ENCODE data around the gene TAF11. TPM values are rescaled to one million over a fixed set of nuclear protein-coding genes. Genes with fewer than 3 reads are reported as not detected.

Gene TAF11
- total and polyA plus RNA-seq, 2 donors from 2014 or later, result 21.1 to 27.3 TPM

DNA sequence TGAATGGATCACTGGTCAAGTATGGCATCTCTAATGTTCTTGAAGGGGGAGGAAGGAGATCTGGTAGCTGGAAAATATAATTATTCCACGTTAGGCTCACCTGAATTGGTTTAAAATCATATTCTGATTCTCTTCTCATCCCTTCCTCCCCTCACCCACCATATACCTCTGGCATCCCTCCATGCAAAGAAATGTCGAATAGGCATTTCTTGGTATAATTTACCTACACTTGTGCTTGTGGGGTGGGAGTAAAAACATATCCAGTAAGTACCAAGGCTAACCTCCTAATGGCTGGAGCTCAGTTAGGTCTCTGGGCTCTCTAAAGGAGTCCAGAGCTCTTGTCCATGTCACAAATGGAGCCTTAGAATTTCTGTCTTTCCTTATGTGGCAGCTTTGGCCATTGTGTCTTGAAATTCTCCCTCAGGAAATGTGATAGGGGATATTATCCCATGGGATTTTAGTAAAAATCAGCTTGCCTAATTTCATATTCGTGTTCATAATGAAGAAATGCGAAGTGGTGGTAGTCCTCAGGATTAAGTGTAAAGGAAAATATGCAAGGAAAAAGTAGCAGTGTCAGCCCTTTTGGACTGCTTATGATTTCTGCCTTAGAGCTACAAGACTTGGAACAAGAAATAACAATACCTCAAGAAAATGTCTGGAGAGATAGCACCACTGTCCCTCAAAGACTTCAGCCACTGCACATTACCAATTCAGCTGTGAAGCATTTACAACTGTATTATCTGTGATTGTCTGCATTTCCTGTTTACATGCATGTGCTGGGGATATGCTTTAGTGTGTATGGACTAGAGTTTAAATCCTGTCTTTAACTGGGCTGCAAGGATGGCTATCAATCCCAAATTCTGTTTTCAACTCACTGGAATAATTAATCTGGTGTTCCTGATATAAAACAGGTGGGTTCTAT lies 12.3 kb downstream of the TAF11 start:
- TF ChIP-seq, protein P1, sequence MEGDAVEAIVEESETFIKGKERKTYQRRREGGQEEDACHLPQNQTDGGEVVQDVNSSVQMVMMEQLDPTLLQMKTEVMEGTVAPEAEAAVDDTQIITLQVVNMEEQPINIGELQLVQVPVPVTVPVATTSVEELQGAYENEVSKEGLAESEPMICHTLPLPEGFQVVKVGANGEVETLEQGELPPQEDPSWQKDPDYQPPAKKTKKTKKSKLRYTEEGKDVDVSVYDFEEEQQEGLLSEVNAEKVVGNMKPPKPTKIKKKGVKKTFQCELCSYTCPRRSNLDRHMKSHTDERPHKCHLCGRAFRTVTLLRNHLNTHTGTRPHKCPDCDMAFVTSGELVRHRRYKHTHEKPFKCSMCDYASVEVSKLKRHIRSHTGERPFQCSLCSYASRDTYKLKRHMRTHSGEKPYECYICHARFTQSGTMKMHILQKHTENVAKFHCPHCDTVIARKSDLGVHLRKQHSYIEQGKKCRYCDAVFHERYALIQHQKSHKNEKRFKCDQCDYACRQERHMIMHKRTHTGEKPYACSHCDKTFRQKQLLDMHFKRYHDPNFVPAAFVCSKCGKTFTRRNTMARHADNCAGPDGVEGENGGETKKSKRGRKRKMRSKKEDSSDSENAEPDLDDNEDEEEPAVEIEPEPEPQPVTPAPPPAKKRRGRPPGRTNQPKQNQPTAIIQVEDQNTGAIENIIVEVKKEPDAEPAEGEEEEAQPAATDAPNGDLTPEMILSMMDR (IDR thresholded peaks at IDR 0.05; ENCODE audit: borderline replicate concordance, extremely low read depth, insufficient read depth), result no peak

DNA sequence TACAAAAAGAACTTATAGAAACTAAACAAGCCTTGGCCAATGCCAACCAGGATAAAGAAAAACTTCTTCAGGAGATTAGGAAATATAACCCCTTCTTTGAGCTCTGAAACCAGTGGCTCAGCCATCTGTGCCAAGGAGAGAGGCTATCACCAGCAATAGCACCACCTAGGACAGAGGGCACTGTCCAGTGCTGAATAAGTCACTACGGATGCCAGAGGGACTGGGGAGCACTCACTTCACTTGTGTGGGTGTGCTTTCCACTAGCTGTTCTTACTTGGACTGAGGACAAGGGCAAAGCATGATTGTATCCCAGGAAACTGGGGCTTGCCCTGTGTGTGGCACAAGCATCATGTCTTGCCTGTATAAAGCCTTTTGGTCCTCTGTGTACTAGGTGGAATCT lies 15.5 kb downstream of the TAF11 start:
- Histone ChIP-seq H3K9ac (ENCODE audit: low read length in 3 of 3) (no peak overlapping the region), H3K4me1 (ENCODE audit: control insufficient read depth in 2 of 3, insufficient read depth in 2 of 3, low read depth in 1 of 3, low read length in 3 of 3) (no peaks in the 10 kb centered on the region), H3K27ac (ENCODE audit: low read depth in 2 of 2, low read length in 2 of 2) (no peak overlapping the region), H3K27me3 (ENCODE audit: control insufficient read depth, insufficient read depth, low read length) (no peaks in the 10 kb centered on the region), H3K36me3 (ENCODE audit: control insufficient read depth in 2 of 3, insufficient read depth in 3 of 3, low read length in 3 of 3) (peaks cover 8 to 37% (median 29%) of the 10 kb centered on the region in 3 donors), H3K4me3 (ENCODE audit: low read length in 3 of 3) (no peak overlapping the region), H3K9me3 (ENCODE audit: control insufficient read depth in 2 of 3, insufficient read depth in 1 of 3, low read length in 3 of 3) (no peaks in the 10 kb centered on the region)
- no peak for DNase-seq
- FAIRE-seq, result no peak
- intact Hi-C loops (cut with DNase I), result no loop called here
- TF ChIP-seq, protein P1 (IDR thresholded peaks at IDR 0.05; ENCODE audit: borderline replicate concordance, extremely low read depth, insufficient read depth), result no peak

More for the DNA sequence above, 12.3 kb downstream of the TAF11 start:
- H3K9me3 ChIP-seq (ENCODE audit: control insufficient read depth in 2 of 3, insufficient read depth in 1 of 3, low read length in 3 of 3), result no peaks in the 10 kb centered on the region
- no peak overlapping the region for H3K9ac ChIP-seq (ENCODE audit: low read length in 3 of 3)
- peaks cover 3 to 38% (median 34%) of the 10 kb centered on the region in 3 donors for H3K36me3 ChIP-seq (ENCODE audit: control insufficient read depth in 2 of 3, insufficient read depth in 3 of 3, low read length in 3 of 3)
- no peak overlapping the region for H3K4me3 ChIP-seq (ENCODE audit: low read length in 3 of 3)
- no peak for DNase-seq
- FAIRE-seq, result no peak
- intact Hi-C loops (cut with DNase I), result no loop called here
- no peaks in the 10 kb centered on the region for H3K27me3 ChIP-seq (ENCODE audit: control insufficient read depth, insufficient read depth, low read length)
- H3K4me1 ChIP-seq (ENCODE audit: control insufficient read depth in 2 of 3, insufficient read depth in 2 of 3, low read depth in 1 of 3, low read length in 3 of 3), result no peaks in the 10 kb centered on the region
- H3K27ac ChIP-seq (ENCODE audit: low read depth in 2 of 2, low read length in 2 of 2), result no peak overlapping the region

DNA sequence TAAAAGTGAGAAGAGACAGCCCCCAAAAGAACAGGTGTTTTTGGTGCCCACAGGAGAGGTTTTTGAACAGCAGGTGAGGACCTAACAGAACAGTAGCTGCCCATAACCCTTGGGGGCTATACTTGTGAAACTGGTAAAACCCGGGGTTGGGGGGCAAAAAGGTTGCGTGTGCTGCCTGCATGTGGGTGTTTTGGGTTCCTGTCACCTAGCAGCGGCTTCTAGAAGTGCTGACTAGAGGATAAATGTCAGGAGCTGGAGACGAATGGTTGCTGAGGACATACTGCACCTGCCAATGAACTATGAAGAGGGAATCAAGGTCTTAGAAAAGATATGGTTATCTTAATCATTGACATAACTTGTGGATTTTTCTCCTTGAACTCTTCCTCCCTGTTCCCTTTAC lies 16.0 kb downstream of the TAF11 start:
- DNase-seq, result no peak
- Histone ChIP-seq H3K4me1 (ENCODE audit: control insufficient read depth in 2 of 3, insufficient read depth in 2 of 3, low read depth in 1 of 3, low read length in 3 of 3) (no peaks in the 10 kb centered on the region), H3K36me3 (ENCODE audit: control insufficient read depth in 2 of 3, insufficient read depth in 3 of 3, low read length in 3 of 3) (peaks cover 9 to 40% (median 26%) of the 10 kb centered on the region in 3 donors), H3K27me3 (ENCODE audit: control insufficient read depth, insufficient read depth, low read length) (no peaks in the 10 kb centered on the region), H3K27ac (ENCODE audit: low read depth in 2 of 2, low read length in 2 of 2) (no peak overlapping the region), H3K9ac (ENCODE audit: low read length in 3 of 3) (no peak overlapping the region), H3K9me3 (ENCODE audit: control insufficient read depth in 2 of 3, insufficient read depth in 1 of 3, low read length in 3 of 3) (no peaks in the 10 kb centered on the region), H3K4me3 (ENCODE audit: low read length in 3 of 3) (no peak overlapping the region)
- intact Hi-C loops (cut with DNase I), result no loop called here
- TF ChIP-seq, protein P1 (IDR thresholded peaks at IDR 0.05; ENCODE audit: borderline replicate concordance, extremely low read depth, insufficient read depth), result no peak
- no peak for FAIRE-seq
